ENCODE results near the gene MYO10.

The MYO10 gene

DNA sequence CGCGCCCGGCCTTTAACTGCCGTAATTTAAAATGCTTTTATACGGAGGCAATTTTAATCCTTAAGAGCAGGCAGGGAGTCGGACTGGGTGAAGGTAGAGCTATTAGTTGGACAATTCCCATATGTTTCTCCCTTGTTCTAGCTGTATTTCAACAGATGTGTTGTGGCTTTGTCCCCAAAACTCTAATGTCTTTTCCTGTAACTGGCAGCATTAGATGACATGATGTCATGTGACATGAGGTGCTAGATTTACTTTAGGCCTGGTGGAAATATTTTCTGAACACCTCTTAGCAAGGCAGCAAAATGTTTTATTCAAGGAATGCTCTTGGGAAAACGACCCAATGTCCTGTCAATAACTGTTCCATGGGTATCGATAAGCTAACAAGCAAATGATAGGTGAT lies 8.5 kb downstream of the MYO10 start:
- H3K27me3 ChIP-seq (ENCODE audit: control insufficient read depth, insufficient read depth, low read length): no peaks in the 10 kb centered on the region
- no peak overlapping the region for H3K4me2 ChIP-seq (ENCODE audit: low read length)
- TF ChIP-seq, protein P1, sequence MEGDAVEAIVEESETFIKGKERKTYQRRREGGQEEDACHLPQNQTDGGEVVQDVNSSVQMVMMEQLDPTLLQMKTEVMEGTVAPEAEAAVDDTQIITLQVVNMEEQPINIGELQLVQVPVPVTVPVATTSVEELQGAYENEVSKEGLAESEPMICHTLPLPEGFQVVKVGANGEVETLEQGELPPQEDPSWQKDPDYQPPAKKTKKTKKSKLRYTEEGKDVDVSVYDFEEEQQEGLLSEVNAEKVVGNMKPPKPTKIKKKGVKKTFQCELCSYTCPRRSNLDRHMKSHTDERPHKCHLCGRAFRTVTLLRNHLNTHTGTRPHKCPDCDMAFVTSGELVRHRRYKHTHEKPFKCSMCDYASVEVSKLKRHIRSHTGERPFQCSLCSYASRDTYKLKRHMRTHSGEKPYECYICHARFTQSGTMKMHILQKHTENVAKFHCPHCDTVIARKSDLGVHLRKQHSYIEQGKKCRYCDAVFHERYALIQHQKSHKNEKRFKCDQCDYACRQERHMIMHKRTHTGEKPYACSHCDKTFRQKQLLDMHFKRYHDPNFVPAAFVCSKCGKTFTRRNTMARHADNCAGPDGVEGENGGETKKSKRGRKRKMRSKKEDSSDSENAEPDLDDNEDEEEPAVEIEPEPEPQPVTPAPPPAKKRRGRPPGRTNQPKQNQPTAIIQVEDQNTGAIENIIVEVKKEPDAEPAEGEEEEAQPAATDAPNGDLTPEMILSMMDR (IDR thresholded peaks at IDR 0.05): no peak
- no peak overlapping the region for H3K27ac ChIP-seq
- H3K36me3 ChIP-seq (ENCODE audit: control insufficient read depth, insufficient read depth, low read length): no peaks in the 10 kb centered on the region
- no peak overlapping the region for H3K4me3 ChIP-seq (ENCODE audit: low read depth, low read length)
- no peaks in the 10 kb centered on the region for H3K79me2 ChIP-seq
- no peak overlapping the region for H3K9ac ChIP-seq
- H2AFZ ChIP-seq: no peak overlapping the region
- no peaks in the 10 kb centered on the region for H3K9me3 ChIP-seq (ENCODE audit: control insufficient read depth, low read length)
- no peaks in the 10 kb centered on the region for H3K4me1 ChIP-seq

DNA sequence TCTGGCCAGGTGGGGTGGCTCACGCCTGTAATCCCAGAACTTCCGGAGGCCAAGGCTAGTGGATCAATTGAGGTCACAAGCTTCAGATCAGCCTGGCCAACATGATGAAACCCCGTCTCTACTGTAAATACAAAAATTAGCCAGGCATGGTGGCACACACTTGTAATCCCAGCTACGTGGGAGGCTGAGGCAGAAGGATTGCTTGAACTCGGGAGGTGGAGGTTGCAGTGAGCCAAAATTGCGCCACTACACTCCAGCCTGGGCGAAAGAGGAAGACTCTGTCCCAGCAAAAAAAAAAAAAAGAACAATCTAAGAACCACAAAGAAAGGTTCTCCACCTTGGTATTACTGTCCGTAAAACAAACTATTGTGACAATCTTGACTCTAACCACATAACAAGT lies 9.7 kb downstream of the MYO10 start:
- Histone ChIP-seq H3K9me3 (ENCODE audit: control insufficient read depth, low read length) (no peaks in the 10 kb centered on the region), H2AFZ (no peak overlapping the region), H3K4me1 (no peaks in the 10 kb centered on the region), H3K79me2 (no peaks in the 10 kb centered on the region), H3K4me3 (ENCODE audit: low read depth, low read length) (no peak overlapping the region), H3K4me2 (ENCODE audit: low read length) (no peak overlapping the region), H3K9ac (no peak overlapping the region), H3K27me3 (ENCODE audit: control insufficient read depth, insufficient read depth, low read length) (no peaks in the 10 kb centered on the region), H3K36me3 (ENCODE audit: control insufficient read depth, insufficient read depth, low read length) (no peaks in the 10 kb centered on the region), H3K27ac (no peak overlapping the region)
- TF ChIP-seq, protein P1 (IDR thresholded peaks at IDR 0.05): no peak

DNA sequence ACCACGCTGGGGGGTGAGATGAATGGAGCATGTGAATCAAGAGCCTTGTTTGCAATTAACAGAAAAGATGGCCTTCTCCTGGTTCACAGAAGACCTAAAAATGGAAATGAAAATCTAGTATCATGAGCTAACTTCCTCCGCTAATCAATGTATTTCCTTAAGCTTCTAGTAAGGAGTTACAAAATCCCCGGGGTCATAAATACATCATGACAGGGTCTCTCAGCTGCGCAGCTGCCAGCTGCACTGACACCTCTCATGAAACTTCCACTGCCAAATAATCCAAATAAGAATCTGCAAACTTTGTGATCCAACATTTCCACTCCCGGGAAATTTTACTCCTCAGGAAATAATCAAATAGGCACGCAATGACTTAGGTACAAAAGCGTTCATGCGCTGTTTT lies 11.9 kb downstream of the MYO10 start:
- H3K4me1 ChIP-seq: no peaks in the 10 kb centered on the region
- no peaks in the 10 kb centered on the region for H3K9me3 ChIP-seq (ENCODE audit: control insufficient read depth, low read length)
- no peak overlapping the region for H2AFZ ChIP-seq
- no peak overlapping the region for H3K4me3 ChIP-seq (ENCODE audit: low read depth, low read length)
- H3K79me2 ChIP-seq: no peaks in the 10 kb centered on the region
- H3K4me2 ChIP-seq (ENCODE audit: low read length): no peak overlapping the region
- no peak overlapping the region for H3K9ac ChIP-seq
- H3K27ac ChIP-seq: no peak overlapping the region
- no peaks in the 10 kb centered on the region for H3K36me3 ChIP-seq (ENCODE audit: control insufficient read depth, insufficient read depth, low read length)
- no peaks in the 10 kb centered on the region for H3K27me3 ChIP-seq (ENCODE audit: control insufficient read depth, insufficient read depth, low read length)
- TF ChIP-seq, protein P1 (IDR thresholded peaks at IDR 0.05): no peak

DNA sequence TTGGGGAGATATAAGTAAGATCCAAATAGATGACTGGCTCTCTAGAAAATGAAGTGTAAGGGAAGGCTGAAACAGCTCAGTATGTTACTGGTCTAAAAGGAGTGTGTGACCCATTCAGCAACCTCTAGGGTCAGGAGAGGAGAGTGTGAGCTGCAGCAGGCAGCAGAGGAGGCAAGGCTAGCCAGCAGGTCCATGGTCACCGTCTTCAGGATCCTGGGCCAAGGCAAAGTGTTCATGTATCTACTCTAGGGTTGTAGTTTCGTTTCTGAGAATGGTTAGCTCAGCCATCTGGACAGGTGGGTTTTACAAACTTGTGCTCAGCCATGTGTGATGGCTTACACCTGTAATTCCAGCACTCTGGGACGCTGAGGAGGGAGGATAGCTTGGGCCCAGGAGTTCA lies 13.7 kb downstream of the MYO10 start:
- no peak overlapping the region for H3K4me2 ChIP-seq (ENCODE audit: low read length)
- TF ChIP-seq, protein P1 (IDR thresholded peaks at IDR 0.05): no peak
- no peaks in the 10 kb centered on the region for H3K4me1 ChIP-seq
- no peaks in the 10 kb centered on the region for H3K27me3 ChIP-seq (ENCODE audit: control insufficient read depth, insufficient read depth, low read length)
- H3K27ac ChIP-seq: no peak overlapping the region
- no peak overlapping the region for H3K4me3 ChIP-seq (ENCODE audit: low read depth, low read length)
- H3K9me3 ChIP-seq (ENCODE audit: control insufficient read depth, low read length): no peaks in the 10 kb centered on the region
- H3K9ac ChIP-seq: no peak overlapping the region
- H3K79me2 ChIP-seq: no peaks in the 10 kb centered on the region
- H2AFZ ChIP-seq: no peak overlapping the region
- H3K36me3 ChIP-seq (ENCODE audit: control insufficient read depth, insufficient read depth, low read length): no peaks in the 10 kb centered on the region

DNA sequence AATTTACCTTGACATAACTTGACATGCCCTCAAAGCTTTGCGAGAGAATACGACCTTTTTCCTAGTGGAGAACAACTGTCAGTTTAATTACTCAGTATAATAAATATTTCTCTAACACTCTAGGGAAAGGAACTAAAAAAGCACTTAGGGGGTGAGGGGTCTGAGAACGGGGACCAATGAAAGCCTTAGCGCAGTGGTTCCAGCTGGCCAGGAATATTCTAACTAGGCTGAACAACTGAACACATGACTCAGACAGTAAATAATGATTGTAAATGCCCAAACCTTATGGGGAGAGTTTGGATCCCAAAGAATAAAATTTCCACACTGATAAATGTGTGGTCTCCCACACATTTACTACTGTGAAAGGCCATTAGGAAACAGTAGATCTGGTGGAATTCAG lies 14.9 kb downstream of the MYO10 start:
- Histone ChIP-seq H2AFZ (no peak overlapping the region), H3K4me3 (ENCODE audit: low read depth, low read length) (no peak overlapping the region), H3K4me1 (no peaks in the 10 kb centered on the region), H3K27ac (no peak overlapping the region), H3K9ac (no peak overlapping the region), H3K27me3 (ENCODE audit: control insufficient read depth, insufficient read depth, low read length) (no peaks in the 10 kb centered on the region), H3K36me3 (ENCODE audit: control insufficient read depth, insufficient read depth, low read length) (no peaks in the 10 kb centered on the region), H3K4me2 (ENCODE audit: low read length) (no peak overlapping the region), H3K9me3 (ENCODE audit: control insufficient read depth, low read length) (no peaks in the 10 kb centered on the region), H3K79me2 (no peaks in the 10 kb centered on the region)
- TF ChIP-seq, protein P1 (IDR thresholded peaks at IDR 0.05): no peak
